Heart left ventricle (tissue), 16 donors: ENCODE results near the gene GNB1. TPM values are rescaled to one million over a fixed set of nuclear protein-coding genes. Genes with fewer than 3 reads are reported as not detected.
"Not testable (repeated sequence)": the region's sequence is repeated elsewhere in the genome, so short reads cannot be mapped to it uniquely, and the experiment has no call there.

ENCODE experiments used
- ATAC-seq, 4 donors: fragments of 200-7000 bp; cut with Tn5 transposase; one replicate each; pipeline ENCODE4 v1.9.1; 2020 to 2022; ENCODE audit warnings: moderate library complexity in 4 of 4, mild to moderate bottlenecking in 3 of 4, moderate number of reproducible peaks in 1 of 4
- DNase-seq, 5 donors: peaks; one replicate each; pipeline ENCODE4 v3.0.0-alpha.2; 2020
- H3K27ac ChIP-seq, 12 donors: fragments of 200-600 bp; sonication (generic) in 4 of 12; one replicate each; pipeline versions ENCODE4 v1.5.0 to v1.8.0; 2016 to 2022; ENCODE audit warnings: mild to moderate bottlenecking in 2 of 12
- H3K27me3 ChIP-seq, 9 donors: fragments of 200-600 bp; sonication (generic) in 2 of 9; one replicate each; pipeline versions ENCODE4 v1.5.1 to v1.8.0; 2016 to 2022; ENCODE audit warnings: mild to moderate bottlenecking in 3 of 9
- H3K36me3 ChIP-seq, 9 donors: fragments of 200-600 bp; sonication (generic) in 2 of 9; one replicate each; pipeline versions ENCODE4 v1.5.0 to v1.8.0; 2018 to 2022; ENCODE audit warnings: mild to moderate bottlenecking in 2 of 9
- H3K4me1 ChIP-seq, 12 donors: fragments of 200-600 bp; sonication (generic) in 4 of 12; one replicate each; pipeline versions ENCODE4 v1.5.0 to v1.8.0; 2016 to 2022; ENCODE audit warnings: mild to moderate bottlenecking in 3 of 12
- H3K4me3 ChIP-seq, 12 donors: fragments of 200-600 bp; sonication (generic) in 4 of 12; one replicate each; pipeline versions ENCODE4 v1.5.0 to v1.8.0; 2017 to 2022; ENCODE audit warnings: mild to moderate bottlenecking in 9 of 12, moderate library complexity in 4 of 12
- H3K9me3 ChIP-seq, 12 donors: fragments of 200-600 bp; sonication (generic) in 4 of 12; one replicate each; pipeline versions ENCODE4 v1.5.0 to v1.8.0; 2016 to 2022; ENCODE audit warnings: mild to moderate bottlenecking in 1 of 12
- POLR2A ChIP-seq, 2 donors: fragments of 450-650 bp; IDR thresholded peaks; one replicate each; pipeline ENCODE4 v1.6.1; 2017; ENCODE audit warnings: antibody characterized with exemption in 2 of 2, mild to moderate bottlenecking in 2 of 2, moderate library complexity in 2 of 2
- WGBS, 4 donors: extraction: QIAGEN DNeasy Blood & Tissue Kit in 2 of 4; methylation state at CpG; one replicate each; pipeline versions ENCODE4 v1.1.5 to v1.1.7; 2013 to 2018; 5-methylcytosine and 5-hydroxymethylcytosine counted together
- intact Hi-C, 10 donors: fragments of 100-400 bp; cut with DNase I; formaldehyde crosslinking; loops; one replicate each; pipeline versions ENCODE4 v1.11.1 to v1.14.2; 2022
- polyA plus RNA-seq, 2 donors: library from polyadenylated mRNA; stranded (reverse); fragments of 200-250 nt; gene quantifications; one replicate each; pipeline ENCODE4 v1.2.3, GENCODE V29; 2013
- total RNA-seq, 9 donors: library from RNA; depleted of rRNA in 2 of 9; stranded (reverse); fragments of >200 nt in 2 of 9; fragmentation: NEBNext Ultra II Directional in 3 of 9; extraction: Animal tissue kit (Norgen Biotek cat#: 25700) in 3 of 9; gene quantifications; one replicate each; pipeline versions ENCODE4 v1.1.0 to v1.2.4, GENCODE V29; 2016 to 2023
- TF ChIP-seq, protein P1 (sequence below), 12 donors: fragments of 200-600 bp; sonication (generic) in 4 of 12; IDR thresholded peaks; one replicate each; pipeline versions ENCODE4 v1.5.0 to v1.8.0; 2018 to 2022; ENCODE audit warnings: antibody characterized with exemption in 12 of 12, mild to moderate bottlenecking in 5 of 12
- donor health status: ischemic (EF 13 %, LVEDD 7.1; RV severe dilation, severe dysfunction).
- donor health status: healthy with polysubstance abuse.
- donor health status: DM: no; HTN: yes; CAD: no.
- donor health status: DM: no; HTN: no; CAD: no.
- donor health status: ischemic (EF 25% LVEDD 6.9; RV normal size, moderate dysfunction).
- donor health status: ischemic (EF 25% LVEDD 5.7; RV mildly dilated, moderate dysfunction).
- donor health status: healthy.
- donor health status: DM: yes; HTN: yes; CAD: no.
- donor health status: ischemic (EF 35%, LVEDD 5.7; RV mildly dilated, moderate dysfunction).
- donor health status: nonischemic (EF 11% LVEDD 7.7; RV severe dilation, severe dysfunction).
- donor health status: DM: yes; HTN: yes; CAD: no.
- donor health status: PGD.
- donor health status: ischemic (EF 29% LVEDD 5.4; RV normal size, mild dysfunction).
- donor health status: nonischemic (EF 23%, LVEDD 6.1; RV moderate dilation, normal function).

Gene GNB1
- total and polyA plus RNA-seq, 11 donors = 52.9 to 275 (median 172) TPM

DNA sequence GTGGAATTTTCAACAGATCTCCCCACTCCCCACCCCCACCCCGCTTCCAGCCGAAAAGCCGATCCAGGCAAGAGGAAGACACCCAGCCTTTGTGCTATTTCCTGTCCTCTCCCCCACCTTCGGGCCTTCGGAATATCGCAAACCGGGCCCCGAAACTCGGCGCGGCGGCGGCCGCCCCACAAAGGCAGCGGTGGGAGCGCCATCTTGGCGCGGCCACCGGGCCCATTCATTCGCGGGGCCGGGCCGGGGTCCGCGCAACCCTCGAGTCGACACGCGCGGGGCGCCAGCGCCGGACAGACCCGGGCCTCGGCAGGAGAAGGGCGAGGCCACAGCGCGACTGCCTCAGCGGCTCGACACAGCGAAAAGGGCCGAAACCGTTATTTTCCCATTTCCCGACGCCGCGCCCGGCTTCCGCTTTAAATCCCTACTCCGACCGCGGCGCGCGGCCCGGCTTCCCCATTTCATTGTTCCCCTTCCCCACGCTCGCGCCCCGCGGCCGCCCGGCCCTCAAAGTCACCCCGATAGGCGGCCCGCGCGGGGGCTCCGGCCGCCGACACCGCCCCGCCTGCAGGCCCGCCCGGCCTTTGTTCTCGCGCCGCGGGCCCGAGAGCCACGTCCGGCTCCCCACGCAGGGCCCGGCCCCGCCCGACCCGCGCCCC, 911 bp downstream of the GNB1 start:
- Histone ChIP-seq H3K27ac (peak overlapping the region; percentile 90 to 98 (median 96)), H3K27me3 (no peaks in the 10 kb centered on the region), H3K4me3 (peak overlapping the region; percentile 87 to 100 (median 96)), H3K9me3 (no peaks in the 10 kb centered on the region), H3K4me1 (peaks cover 0 to 74% (median 57%) of the 10 kb centered on the region in 12 donors), H3K36me3 (no peaks in the 10 kb centered on the region)
- DNase-seq (peak; percentile 62 to 89 (median 71)), ATAC-seq (peak in 3 of 4 donors; percentile 11 to 25 (median 18))
- WGBS, 4 donors = 0 to 1% (median 0%) methylated on average over 27 to 88 of the region's 88 CpGs
- intact Hi-C loops = loop anchor here in 9 of 10 donors (2.0 to 10.0 kb wide), 11 partner anchors 31 to 115 kb away; partner anchors contain the start of gene NADK (in 3 of the 9)
- TF ChIP-seq POLR2A (IDR thresholded peaks at IDR 0.05) = no peak
- TF ChIP-seq, protein P1, sequence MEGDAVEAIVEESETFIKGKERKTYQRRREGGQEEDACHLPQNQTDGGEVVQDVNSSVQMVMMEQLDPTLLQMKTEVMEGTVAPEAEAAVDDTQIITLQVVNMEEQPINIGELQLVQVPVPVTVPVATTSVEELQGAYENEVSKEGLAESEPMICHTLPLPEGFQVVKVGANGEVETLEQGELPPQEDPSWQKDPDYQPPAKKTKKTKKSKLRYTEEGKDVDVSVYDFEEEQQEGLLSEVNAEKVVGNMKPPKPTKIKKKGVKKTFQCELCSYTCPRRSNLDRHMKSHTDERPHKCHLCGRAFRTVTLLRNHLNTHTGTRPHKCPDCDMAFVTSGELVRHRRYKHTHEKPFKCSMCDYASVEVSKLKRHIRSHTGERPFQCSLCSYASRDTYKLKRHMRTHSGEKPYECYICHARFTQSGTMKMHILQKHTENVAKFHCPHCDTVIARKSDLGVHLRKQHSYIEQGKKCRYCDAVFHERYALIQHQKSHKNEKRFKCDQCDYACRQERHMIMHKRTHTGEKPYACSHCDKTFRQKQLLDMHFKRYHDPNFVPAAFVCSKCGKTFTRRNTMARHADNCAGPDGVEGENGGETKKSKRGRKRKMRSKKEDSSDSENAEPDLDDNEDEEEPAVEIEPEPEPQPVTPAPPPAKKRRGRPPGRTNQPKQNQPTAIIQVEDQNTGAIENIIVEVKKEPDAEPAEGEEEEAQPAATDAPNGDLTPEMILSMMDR (IDR thresholded peaks at IDR 0.05) = no peak

DNA sequence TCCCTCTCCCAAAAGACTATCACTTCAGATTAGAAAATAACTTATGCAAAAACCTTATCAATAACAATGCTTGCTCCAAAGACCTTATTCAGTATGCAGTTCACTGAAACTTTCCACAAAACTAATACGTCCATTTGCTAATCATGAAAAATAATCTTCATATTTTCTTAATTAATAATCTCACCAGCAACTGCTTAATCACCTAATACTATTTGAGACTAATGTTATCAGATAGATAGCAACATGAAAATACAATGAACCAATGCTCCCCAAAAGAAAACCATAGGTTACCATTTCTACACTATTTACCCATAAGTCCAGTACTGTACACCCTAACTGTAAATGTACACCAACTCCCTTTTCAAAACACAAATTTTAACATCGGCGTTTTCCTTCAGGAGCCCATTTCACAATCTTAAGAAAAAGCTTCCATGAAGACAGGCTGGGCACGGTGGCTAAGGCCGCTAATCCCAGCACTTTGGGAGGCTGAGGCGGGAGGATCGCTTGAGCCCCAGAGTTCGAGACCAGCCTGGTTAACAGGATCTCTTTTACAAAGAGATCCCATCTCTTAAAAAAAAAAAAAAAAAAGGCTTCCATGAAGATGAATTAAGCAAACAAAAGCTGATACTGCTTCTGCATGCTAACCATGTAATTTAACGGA, 1.7 kb downstream of the GNB1 start:
- intact Hi-C loops = loop anchor here in 3 of 10 donors (5.0 to 10.0 kb wide), 4 partner anchors 42 to 94 kb away; no protein-coding TSS in a partner anchor
- TF ChIP-seq, protein P1 (IDR thresholded peaks at IDR 0.05) = no peak
- no peak for TF ChIP-seq POLR2A (IDR thresholded peaks at IDR 0.05)

DNA sequence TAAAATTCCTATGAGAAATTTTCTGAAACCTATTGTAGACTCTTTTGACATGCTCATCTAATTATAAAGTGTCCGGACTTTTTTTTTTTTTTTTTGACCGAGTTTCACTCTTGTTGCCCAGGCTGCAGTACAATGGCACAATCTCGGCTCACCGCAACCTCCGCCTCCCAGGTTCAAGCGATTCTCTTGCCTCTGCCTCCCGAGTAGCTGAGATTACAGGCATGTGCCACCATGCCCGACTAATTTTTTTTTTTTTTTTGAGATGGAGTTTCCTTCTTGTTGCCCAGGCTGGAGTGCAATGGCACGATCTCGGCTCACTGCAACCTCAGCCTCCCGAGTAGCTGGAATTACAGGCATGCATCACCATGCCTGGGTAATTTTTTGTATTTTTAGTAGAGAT, 7.0 kb downstream of the GNB1 start:
- not testable (repeated sequence) for H3K9me3 ChIP-seq, DNase-seq, ATAC-seq, H3K27me3 ChIP-seq
- intact Hi-C loops = loop anchor here in 3 of 10 donors (5.0 to 10.0 kb wide), 3 partner anchors 37 to 89 kb away; no protein-coding TSS in a partner anchor
- Histone ChIP-seq H3K4me3 (peak overlapping the region in 1 of 12 donors; percentile 23), H3K36me3 (peaks cover 0 to 16% (median 0%) of the 10 kb centered on the region in 9 donors), H3K27ac (peak overlapping the region in 2 of 12 donors; percentile 25 to 33), H3K4me1 (peaks cover 11 to 100% (median 86%) of the 10 kb centered on the region in 12 donors)
- 56 to 65% (median 62%) methylated on average over 11 of the region's 11 CpGs for WGBS, 4 donors

More for the DNA sequence above, 1.7 kb downstream of the GNB1 start:
- peaks cover 0 to 73% (median 55%) of the 10 kb centered on the region in 12 donors for H3K4me1 ChIP-seq
- peak overlapping the region; percentile 90 to 98 (median 96) for H3K27ac ChIP-seq
- H3K9me3 ChIP-seq = no peaks in the 10 kb centered on the region
- no peak for ATAC-seq
- no peaks in the 10 kb centered on the region for H3K27me3 ChIP-seq
- peak in 1 of 5 donors; percentile 21 for DNase-seq
- peaks cover 0 to 6% (median 0%) of the 10 kb centered on the region in 9 donors for H3K36me3 ChIP-seq
- 16 to 29% (median 21%) methylated on average over 9 of the region's 9 CpGs for WGBS, 4 donors
- peak overlapping the region; percentile 87 to 100 (median 96) for H3K4me3 ChIP-seq

DNA sequence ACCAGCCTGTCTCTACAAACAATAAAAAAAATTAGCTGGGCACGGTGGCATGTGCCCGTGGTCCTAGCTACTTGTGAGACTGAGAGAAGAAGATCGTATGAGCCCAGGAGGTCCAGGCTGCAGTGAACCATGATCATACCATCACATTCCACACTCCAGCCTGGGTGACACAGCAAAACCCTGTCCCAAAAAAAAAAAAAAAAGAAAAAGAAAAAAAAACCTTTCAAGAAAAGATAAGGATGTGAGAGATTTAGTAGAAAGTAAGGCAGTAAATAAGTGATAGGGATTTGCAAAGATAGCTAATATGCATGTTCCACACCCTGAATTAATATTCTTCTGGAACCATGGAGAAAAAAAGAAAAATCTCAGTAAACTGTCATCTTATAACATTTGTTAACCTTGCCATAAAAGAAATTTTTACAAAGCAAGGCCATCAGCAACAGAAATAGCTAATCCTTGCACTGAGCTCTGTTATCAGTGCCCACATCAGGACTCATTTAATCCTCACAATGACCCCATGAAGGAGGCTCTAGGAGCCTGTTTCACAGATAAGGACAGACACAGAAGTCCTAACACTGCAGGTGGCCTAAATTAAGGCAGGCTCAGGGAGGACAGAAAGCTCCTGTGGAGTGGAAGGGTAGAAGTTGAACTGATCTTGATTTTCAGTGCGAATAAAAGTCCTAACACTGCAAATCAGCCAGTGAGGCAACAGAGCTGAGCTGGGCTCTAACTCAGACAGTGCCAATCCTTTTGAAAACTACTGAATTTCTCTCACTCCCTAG, 7.6 kb downstream of the GNB1 start:
- intact Hi-C loops = loop anchor here in 3 of 10 donors (5.0 to 10.0 kb wide), 3 partner anchors 36 to 88 kb away; no protein-coding TSS in a partner anchor
- peak overlapping the region in 3 of 12 donors; percentile 25 to 33 (median 32) for H3K27ac ChIP-seq

More for the DNA sequence above, 7.6 kb downstream of the GNB1 start:
- ATAC-seq (peak in 2 of 4 donors; percentile 20 to 25), DNase-seq (no peak)
- TF ChIP-seq, protein P1 (IDR thresholded peaks at IDR 0.05) = no peak
- TF ChIP-seq POLR2A (IDR thresholded peaks at IDR 0.05) = no peak
- H3K36me3 ChIP-seq = peaks cover 0 to 20% (median 0%) of the 10 kb centered on the region in 9 donors
- H3K4me1 ChIP-seq = peaks cover 14 to 99% (median 85%) of the 10 kb centered on the region in 12 donors
- 35 to 46% (median 43%) methylated on average over 4 of the region's 4 CpGs for WGBS, 4 donors
- H3K27me3 ChIP-seq = no peaks in the 10 kb centered on the region
- H3K9me3 ChIP-seq = no peaks in the 10 kb centered on the region
- peak overlapping the region in 1 of 12 donors; percentile 23 for H3K4me3 ChIP-seq
